Thyroid gland (tissue), 4 donors: Measurements from ENCODE around the gene RAB3GAP1.

Source experiments
- POLR2A ChIP-seq, 2 donors: fragments of 450-650 bp; IDR thresholded peaks; one replicate each; pipeline ENCODE4 v1.6.1; 2017; ENCODE audit warnings: antibody characterized with exemption in 2 of 2, mild to moderate bottlenecking in 2 of 2, moderate library complexity in 1 of 2
- TF ChIP-seq, protein P1 (sequence below), 6 experiments: fragments of 200-600 bp in 3 of 6; fragments of 450-650 bp in 3 of 6; sonication (generic) in 3 of 6; IDR thresholded peaks; one replicate each; pipeline ENCODE4 v1.5.1; 2016 to 2019; ENCODE audit warnings: antibody characterized with exemption in 6 of 6, mild to moderate bottlenecking in 2 of 6, inconsistent platforms in 1 of 6, moderate library complexity in 1 of 6

DNA sequence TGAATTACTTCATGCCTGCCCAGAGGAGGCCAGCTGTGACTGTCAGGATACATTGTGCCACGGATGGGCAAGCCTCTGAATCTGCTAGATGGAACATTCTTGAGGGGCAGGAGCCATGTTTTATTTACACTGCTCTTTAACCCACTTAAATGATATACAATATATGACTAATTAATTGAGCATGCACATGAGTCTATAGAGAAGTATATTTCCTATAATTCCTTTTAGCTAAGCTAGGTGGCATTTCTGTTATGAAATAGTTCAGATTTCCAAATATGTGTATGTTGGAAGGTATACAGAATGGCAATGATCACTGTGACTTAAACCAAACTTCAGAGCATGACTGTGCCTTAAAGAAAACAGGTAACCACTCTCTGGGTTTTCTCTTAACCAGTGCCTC, 131.7 kb downstream of the RAB3GAP1 start:
- TF ChIP-seq, protein P1, sequence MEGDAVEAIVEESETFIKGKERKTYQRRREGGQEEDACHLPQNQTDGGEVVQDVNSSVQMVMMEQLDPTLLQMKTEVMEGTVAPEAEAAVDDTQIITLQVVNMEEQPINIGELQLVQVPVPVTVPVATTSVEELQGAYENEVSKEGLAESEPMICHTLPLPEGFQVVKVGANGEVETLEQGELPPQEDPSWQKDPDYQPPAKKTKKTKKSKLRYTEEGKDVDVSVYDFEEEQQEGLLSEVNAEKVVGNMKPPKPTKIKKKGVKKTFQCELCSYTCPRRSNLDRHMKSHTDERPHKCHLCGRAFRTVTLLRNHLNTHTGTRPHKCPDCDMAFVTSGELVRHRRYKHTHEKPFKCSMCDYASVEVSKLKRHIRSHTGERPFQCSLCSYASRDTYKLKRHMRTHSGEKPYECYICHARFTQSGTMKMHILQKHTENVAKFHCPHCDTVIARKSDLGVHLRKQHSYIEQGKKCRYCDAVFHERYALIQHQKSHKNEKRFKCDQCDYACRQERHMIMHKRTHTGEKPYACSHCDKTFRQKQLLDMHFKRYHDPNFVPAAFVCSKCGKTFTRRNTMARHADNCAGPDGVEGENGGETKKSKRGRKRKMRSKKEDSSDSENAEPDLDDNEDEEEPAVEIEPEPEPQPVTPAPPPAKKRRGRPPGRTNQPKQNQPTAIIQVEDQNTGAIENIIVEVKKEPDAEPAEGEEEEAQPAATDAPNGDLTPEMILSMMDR (IDR thresholded peaks at IDR 0.05): no peak
- TF ChIP-seq POLR2A (IDR thresholded peaks at IDR 0.05): no peak
